Measurements from ENCODE around the gene TBL1X.
A peak's percentile ranks its signal among the peaks of the same experiment; 100 is the strongest.
"Not testable (repeated sequence)": the region's sequence is repeated elsewhere in the genome, so short reads cannot be mapped to it uniquely, and the experiment has no call there.

Gene TBL1X

GRCh38 chrX:9500584-9500983 lies 35.7 kb downstream of the TBL1X start:
- no peak for DNase-seq

DNA sequence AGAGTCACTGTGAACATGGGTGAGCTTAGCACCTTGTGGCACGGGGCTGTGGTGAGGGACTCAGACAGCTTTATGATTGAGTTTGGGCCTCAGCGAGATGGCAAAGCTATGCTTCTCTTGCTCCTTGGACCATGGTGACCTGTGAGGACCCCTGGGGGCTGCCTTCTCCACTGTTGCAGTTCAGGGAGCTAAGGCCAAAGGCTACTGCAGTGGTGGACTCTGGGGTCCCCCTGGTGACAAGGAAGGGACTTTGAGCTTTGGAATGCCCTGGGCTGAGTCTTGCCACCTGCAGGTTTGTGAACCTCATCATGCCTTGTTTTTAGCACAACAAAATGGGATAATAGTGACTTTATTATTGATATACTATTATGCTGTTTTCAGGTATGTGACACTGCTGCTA lies 36.5 kb downstream of the TBL1X start:
- DNase-seq: no peak

- DNase-seq: peak; percentile 70 to 91
Observed at GRCh38 chrX:9503261-9503660, 38.4 kb downstream of the TBL1X start.

DNA sequence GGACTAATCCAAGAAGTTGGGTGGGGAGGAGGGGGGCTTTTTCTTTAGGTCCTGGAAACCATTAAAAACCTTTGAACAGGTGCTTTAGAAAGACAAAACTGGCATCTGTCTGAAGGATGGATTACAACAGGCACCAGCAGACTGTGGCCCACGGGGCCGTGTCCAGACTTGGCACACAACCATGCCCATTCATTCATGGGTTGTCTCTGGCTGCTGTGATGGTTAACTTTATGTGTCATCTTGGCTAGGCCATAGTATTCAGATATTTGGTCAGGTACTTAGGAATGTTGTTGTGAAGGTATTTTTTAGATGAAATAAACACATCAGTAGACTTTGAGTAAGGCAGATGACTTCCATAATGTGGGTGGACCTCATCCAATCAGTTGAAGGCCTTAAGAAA lies 45.5 kb downstream of the TBL1X start:
- no peak for DNase-seq

DNA sequence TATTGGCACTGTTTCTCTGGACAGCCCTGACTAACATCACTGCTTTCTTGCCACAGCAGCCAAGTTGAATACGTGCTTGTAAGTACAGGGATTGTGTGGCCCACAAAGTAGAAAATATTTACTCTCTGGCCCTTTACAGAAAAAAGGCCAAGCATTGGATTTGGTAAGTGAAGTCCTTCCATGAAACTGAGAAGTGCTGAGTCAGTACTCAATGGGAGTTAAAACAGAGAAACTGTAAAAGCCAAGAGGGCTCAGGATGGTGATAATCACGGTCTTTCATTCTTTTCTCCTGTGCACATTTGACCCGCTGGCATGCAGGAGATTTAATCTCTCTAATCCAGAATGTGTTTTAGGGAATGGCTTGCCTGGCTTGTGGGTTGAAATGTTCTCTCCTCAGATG lies 46.1 kb downstream of the TBL1X start:
- DNase-seq: no peak

DNA sequence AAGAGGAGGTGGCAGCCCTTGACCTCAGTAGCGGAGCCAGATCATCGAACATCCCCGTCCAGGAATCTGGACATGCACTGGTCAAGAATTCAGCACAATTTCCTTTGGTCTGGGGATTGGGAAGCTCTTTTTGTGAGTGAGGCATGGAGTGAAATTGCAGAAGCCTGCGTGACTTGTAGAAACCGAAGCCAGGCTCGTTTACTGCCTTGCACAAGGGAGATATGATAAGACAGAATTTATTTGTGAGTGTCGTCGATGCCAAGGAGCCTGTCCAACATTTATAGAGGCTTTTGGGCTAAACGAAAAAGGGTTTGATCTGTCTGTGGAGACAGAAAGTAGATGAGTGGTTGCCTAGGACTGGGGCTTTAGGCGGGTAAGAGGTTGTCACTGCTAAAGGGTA lies 50.6 kb downstream of the TBL1X start:
- DNase-seq: no peak

- DNase-seq: no peak
Observed at GRCh38 chrX:9515973-9516538, 51.2 kb downstream of the TBL1X start.

DNA sequence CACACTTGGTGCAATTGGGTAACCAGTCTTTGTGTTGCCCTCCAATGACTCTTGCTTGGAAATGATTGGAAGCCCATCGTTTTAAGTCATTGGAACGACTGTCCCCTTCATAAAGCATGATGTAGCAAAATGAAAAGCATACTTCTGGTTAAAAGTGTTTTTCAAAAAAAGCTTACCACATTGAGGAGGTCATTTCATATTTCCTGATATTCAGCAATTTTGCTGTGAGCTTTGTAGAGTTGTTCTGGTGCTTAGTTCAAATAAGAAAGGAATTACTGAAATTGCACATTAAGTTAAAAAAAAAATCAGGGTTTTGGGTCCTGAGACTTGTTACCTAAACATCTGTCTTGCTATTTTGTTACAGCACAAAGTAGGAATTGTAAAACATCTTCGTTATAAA lies 51.8 kb downstream of the TBL1X start:
- no peak for DNase-seq

DNA sequence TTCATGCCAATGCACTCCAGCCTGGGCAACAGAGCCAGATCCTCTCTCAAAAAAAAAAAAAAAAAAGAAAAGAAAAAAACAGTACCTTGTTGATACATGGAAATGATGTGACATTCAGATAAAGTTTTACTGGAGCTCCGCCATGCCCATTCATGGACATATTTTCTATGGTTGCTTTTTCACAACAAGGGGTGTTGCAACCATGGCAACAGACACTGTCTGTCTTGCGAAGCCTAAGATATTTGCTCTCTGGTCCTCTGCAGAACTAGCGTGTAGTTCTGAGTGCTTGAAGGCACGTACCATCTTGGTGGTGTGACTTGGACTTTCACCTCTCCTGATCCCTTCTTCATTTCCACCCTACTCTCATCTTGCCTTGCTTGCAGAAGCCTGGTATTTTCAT lies 53.2 kb downstream of the TBL1X start:
- no peak for DNase-seq

DNA sequence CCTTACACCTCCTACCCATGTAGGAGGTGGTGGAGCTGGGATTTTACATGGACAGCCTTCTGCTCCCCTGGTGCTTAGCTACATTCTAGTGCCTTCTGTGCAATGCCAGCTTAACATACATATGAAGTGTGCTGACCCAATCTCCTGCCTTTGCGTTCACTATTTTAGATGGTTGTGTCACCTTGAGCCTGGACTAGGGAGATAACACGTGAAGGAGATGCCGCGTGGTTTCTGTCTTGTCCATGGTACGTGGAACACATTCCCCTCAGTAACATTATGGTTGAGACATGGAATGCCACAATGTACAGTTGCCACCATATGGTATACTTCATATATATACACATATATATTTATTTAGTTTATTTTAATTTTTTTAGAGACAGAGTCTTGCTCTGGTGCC lies 54.0 kb downstream of the TBL1X start:
- DNase-seq: no peak

- DNase-seq: no peak
Observed at GRCh38 chrX:9519546-9520216, 54.8 kb downstream of the TBL1X start.

GRCh38 chrX:9520217-9520590 lies 55.3 kb downstream of the TBL1X start:
- DNase-seq: no peak

DNA sequence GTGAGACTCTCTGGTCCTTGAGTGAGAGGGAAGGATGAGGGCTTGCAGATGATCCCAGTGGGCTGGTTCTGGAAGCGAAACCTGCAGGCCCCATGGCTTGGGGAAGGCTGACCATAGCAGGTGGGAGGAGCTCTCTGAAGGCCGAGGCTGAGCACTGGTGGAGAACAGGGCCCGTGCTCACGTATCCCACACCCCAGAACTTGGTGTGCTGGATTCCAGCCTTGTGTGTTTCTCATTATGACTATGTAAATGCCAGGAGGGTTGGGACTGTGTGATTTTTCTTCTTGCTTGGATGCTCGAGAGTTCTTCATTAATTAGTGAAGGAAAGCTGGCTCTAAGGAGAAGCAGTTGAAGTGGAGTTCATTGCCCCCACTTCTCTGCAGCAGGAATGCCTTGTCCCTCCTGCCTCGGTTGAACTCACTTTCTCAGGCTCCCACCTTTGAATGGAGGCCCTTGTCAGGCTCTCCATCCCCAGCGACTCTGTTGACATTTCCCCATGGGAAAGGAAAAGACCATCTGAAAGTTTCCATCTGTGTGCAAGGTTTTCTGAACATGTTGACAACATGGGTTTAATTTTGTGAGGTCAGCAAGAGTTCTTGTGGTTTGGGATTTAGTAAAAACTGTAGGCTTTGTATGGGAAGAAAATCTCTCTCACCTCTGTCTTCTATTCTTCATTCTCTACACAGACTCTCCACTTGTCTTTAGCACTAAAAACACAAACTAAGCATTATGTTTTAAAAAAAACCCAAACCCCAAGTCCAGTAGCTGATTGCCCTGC lies 57.7 kb downstream of the TBL1X start:
- no peak for DNase-seq

DNA sequence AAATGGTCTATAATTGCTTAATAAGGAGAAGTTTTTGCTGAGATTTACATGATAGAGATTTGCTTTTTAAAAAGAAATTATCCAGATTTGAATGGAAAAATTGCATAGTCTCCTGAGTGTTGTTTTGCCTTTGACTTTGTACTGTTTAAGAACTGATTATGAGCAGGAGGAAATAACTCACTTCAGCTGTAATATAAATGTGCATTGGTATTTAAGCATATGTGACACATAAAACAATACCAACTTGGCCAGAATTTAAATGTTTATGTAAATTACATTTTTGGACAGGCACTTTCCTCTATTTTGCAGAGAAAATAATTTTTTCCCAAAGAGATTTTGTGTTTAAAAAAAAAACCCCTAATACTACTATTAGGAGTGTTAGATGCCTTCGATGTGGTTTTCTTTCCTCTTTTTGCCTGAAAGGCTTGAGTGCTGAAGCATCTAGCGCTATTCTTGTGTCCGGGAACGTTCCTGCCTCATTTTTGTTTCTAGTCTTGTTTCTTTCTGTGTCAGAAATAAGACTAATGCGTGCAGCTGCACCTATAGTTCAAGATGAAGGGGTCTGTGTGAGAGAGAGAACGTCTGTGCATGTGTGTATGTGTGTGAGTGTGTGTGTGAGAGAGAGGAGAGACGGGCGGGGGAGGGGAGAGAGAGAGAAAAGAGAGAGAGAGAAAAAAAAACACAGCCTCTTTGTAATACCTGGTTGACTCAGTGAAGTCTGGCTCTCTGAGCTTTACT lies 60.8 kb downstream of the TBL1X start:
- DNase-seq: no peak

DNA sequence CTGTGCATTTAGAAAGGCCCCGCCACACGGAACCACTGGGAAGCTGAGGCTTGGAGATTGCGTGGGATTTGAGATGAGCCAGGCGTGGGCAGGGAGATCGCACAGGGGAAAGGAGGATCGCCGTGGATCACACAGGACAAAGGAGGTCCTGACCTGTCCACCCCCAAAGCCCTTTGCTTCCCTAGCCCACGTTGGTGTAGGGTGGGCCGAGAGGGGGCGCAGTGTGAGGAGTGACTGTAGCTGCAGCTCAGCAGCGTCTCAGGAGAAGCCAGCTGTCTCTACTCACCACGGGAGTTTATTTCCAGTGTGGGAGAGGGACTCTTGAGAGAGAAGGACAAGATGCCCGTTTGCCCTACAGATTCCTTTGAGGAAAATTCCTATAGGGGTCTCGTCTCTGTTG lies 62.1 kb downstream of the TBL1X start:
- DNase-seq: no peak

DNA sequence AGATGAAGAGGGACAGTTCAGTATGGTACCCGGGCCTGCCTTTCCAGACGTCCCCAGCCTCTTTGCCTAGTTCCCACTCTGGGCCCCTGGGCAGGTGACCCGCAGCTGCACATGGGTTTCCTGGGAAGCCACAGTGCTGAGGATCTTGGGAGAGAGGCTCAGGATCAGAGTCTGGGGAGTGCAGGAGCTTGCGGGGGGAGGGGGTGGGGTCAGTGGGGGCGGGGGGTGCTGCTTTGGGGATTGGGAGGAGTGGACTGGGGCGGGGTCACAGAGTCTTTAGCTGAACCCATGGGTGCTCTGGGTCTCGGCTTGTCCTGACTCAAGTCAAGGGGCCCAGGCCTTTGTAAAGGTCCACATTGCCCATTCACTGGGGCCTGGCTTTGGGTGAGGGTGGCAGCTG lies 63.6 kb downstream of the TBL1X start:
- no peak for DNase-seq

- DNase-seq: no peak
Observed at GRCh38 chrX:9529223-9529622, 64.4 kb downstream of the TBL1X start.

DNA sequence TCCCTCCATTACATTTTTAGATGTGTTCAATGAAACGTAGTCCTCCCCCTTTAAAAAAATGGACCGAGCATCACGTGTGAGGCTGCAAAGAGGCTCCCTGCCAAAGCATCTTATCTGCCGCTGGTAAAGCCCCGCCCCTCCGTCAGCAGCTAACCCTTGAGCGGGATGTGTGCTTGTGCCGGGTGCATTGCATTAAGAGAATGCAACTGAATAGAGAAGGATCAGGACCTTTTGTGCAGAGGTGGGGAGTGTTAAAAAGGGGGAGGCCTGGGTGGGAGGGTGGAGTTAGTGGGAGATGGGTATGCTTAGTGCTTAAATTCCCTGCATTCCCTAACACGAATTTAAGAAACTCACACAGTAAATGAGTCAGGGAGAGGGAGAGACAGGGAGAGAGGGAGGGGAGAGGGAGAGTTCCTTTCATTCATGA lies 66.0 kb downstream of the TBL1X start:
- DNase-seq: peak; percentile 93 to 96

GRCh38 chrX:9532349-9532748 lies 67.5 kb downstream of the TBL1X start:
- no peak for DNase-seq

- DNase-seq: no peak
Observed at GRCh38 chrX:9533611-9534010, 68.8 kb downstream of the TBL1X start.

DNA sequence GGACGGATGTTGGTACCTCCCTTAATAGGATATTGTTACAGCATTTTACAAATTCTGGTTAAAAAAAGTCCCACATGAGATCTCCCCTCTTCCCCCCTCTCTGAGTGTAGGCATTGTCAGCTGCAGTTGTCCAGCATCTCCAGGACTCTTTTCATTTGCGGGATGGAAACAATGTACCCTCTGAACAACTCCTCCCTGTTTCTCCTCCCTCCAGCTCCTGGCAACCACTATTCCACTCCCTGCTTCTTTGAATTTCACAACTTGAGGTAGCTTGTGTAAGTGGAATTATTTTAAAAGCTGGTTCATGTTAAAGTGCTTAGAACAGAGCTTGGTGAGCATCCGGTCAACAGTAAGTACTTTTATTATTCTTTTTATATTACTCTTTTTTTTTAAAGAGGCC lies 69.8 kb downstream of the TBL1X start:
- DNase-seq: no peak

DNA sequence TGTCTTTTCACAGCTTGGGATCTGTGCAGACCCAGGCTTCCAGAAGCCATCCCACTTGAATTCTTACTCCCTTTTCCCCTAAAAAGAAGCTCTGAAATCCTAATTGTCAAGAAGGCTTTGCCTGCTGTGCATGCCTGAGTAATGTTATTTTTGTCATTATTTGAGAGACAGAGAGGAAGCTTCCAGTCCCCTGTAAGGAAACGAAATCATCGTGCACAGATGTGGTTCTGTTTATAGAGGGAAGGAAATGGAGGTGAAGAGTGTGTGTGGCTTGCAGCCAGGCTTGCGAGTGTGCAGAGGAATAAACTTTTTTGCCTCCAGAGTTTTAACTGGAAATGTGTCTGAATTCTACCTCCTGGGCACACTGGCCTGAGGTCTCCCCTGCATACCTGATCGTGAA lies 70.2 kb downstream of the TBL1X start:
- no peak for DNase-seq

GRCh38 chrX:9536156-9536555 lies 71.3 kb downstream of the TBL1X start:
- not testable (repeated sequence) for DNase-seq

- DNase-seq: no peak
Observed at GRCh38 chrX:9537781-9538180, 72.9 kb downstream of the TBL1X start.
